SK-N-DZ (cell line): ENCODE results near the gene RIMS3.
"Not testable (repeated sequence)": the region's sequence is repeated elsewhere in the genome, so short reads cannot be mapped to it uniquely, and the experiment has no call there.

Experiments used
- DNase-seq: peaks from one replicate; pipeline ENCODE4 v3.0.0-alpha.2; 2015; ENCODE audit warnings: low spot score

The RIMS3 gene

GRCh38 chr1:40633523-40633922 lies 32.0 kb downstream of the RIMS3 start:
- no peak for DNase-seq

GRCh38 chr1:40630488-40631223 lies 34.8 kb downstream of the RIMS3 start:
- DNase-seq, result peak; percentile 53

- DNase-seq, result not testable (repeated sequence)
These were observed 35.9 kb downstream of the RIMS3 start for GRCh38 chr1:40629546-40629945.

- DNase-seq, result no peak
These were observed 36.6 kb downstream of the RIMS3 start for GRCh38 chr1:40628903-40629292.

- DNase-seq, result no peak
These were observed 37.2 kb downstream of the RIMS3 start for GRCh38 chr1:40627987-40628902.

- no peak for DNase-seq
These were observed 39.1 kb downstream of the RIMS3 start for GRCh38 chr1:40626383-40626770.

GRCh38 chr1:40625476-40626382 lies 39.8 kb downstream of the RIMS3 start:
- no peak for DNase-seq

- DNase-seq, result no peak
These were observed 40.4 kb downstream of the RIMS3 start for GRCh38 chr1:40625076-40625475.

GRCh38 chr1:40622936-40623629 lies 42.4 kb downstream of the RIMS3 start:
- no peak for DNase-seq

- no peak for DNase-seq
These were observed 43.5 kb downstream of the RIMS3 start for GRCh38 chr1:40621821-40622450.

GRCh38 chr1:40620586-40621210 lies 44.8 kb downstream of the RIMS3 start:
- DNase-seq, result no peak

GRCh38 chr1:40620150-40620549 lies 45.3 kb downstream of the RIMS3 start:
- no peak for DNase-seq

GRCh38 chr1:40618108-40618507 lies 47.4 kb downstream of the RIMS3 start:
- DNase-seq, result no peak

GRCh38 chr1:40612345-40612831 lies 53.1 kb downstream of the RIMS3 start:
- DNase-seq, result peak; percentile 70

GRCh38 chr1:40610156-40610555 lies 55.3 kb downstream of the RIMS3 start:
- DNase-seq, result no peak

- DNase-seq, result no peak
These were observed 57.6 kb downstream of the RIMS3 start for GRCh38 chr1:40607921-40608320.

GRCh38 chr1:40606978-40607377 lies 58.5 kb downstream of the RIMS3 start:
- no peak for DNase-seq

GRCh38 chr1:40606194-40606593 lies 59.3 kb downstream of the RIMS3 start:
- no peak for DNase-seq

GRCh38 chr1:40599926-40600325 lies 65.6 kb downstream of the RIMS3 start:
- DNase-seq, result no peak

GRCh38 chr1:40595623-40596022 lies 69.9 kb downstream of the RIMS3 start:
- no peak for DNase-seq
